Adrenal gland (tissue), 12 donors: ENCODE measurements around the gene CERS1. TPM values are rescaled to one million over a fixed set of nuclear protein-coding genes. Genes with fewer than 3 reads are reported as not detected.

ENCODE experiments used
- DNase-seq, 7 donors: peaks; one replicate each; pipeline ENCODE4 v3.0.0-alpha.2; 2019 to 2020
- H3K27ac ChIP-seq, 5 donors: fragments of 200-600 bp; sonication (generic) in 4 of 5; 1 replicate in 3 of 5; 2 replicates in 2 of 5; pipeline versions ENCODE4 v1.5.1 to v1.8.0; 2016 to 2020; ENCODE audit warnings: mild to moderate bottlenecking in 1 of 5
- H3K27me3 ChIP-seq: fragments of 200-600 bp; 2 replicates; pipeline ENCODE4 v1.8.0; 2021
- H3K36me3 ChIP-seq, 2 donors: fragments of 200-600 bp; replicated peaks in 1 of 2; 1 replicate in 1 of 2; 2 replicates in 1 of 2; pipeline versions ENCODE4 v1.5.1 to v1.8.0; 2018 to 2022
- H3K4me1 ChIP-seq, 2 donors: fragments of 200-600 bp; replicated peaks in 1 of 2; 1 replicate in 1 of 2; 2 replicates in 1 of 2; pipeline versions ENCODE4 v1.5.1 to v1.8.0; 2018 to 2021
- H3K4me3 ChIP-seq, 4 donors: fragments of 200-600 bp; sonication (generic) in 3 of 4; one replicate each; pipeline ENCODE4 v1.5.1; 2016 to 2018
- H3K9me3 ChIP-seq, 3 donors: fragments of 200-600 bp; sonication (generic) in 1 of 3; replicated peaks in 1 of 3; 1 replicate in 2 of 3; 2 replicates in 1 of 3; pipeline versions ENCODE4 v1.5.1 to v1.8.0; 2016 to 2021
- POLR2A ChIP-seq, 2 donors: fragments of 450-650 bp; IDR thresholded peaks; one replicate each; pipeline ENCODE4 v1.6.1; 2017; ENCODE audit warnings: antibody characterized with exemption in 2 of 2, mild to moderate bottlenecking in 2 of 2, moderate library complexity in 1 of 2
- WGBS, 4 donors: extraction: QIAGEN DNeasy Blood & Tissue Kit in 2 of 4; methylation state at CpG; one replicate each; pipeline versions ENCODE4 v1.1.5 to v1.1.7; 2013 to 2017; 5-methylcytosine and 5-hydroxymethylcytosine counted together
- intact Hi-C, 2 donors: fragments of 100-400 bp; cut with DNase I; formaldehyde crosslinking; loops; one replicate each; pipeline versions ENCODE4 v1.14.1 to v1.15.0; 2022 to 2023
- polyA plus RNA-seq, 3 donors: library from polyadenylated mRNA; stranded (reverse); fragments of 200-250 nt in 2 of 3; fragments of 350-450 nt in 1 of 3; fragmentation: Illumina TruSeq in 1 of 3; extraction: RNeasy Lipid Tissue Mini Kit (QIAGEN cat#74804) in 1 of 3; gene quantifications; one replicate each; pipeline ENCODE4 v1.2.3, GENCODE V29; 2013 to 2014
- total RNA-seq, 9 donors: library from RNA; depleted of rRNA in 4 of 9; stranded (reverse); fragments of >200 nt in 4 of 9; fragments of 120-200 nt in 1 of 9; fragmentation: NEBNext Ultra II Directional in 1 of 9; extraction: Animal tissue kit (Norgen Biotek cat#: 25700) in 1 of 9; gene quantifications; one replicate each; pipeline versions ENCODE4 v1.1.0 to v1.2.4, GENCODE V29; 2013 to 2023
- TF ChIP-seq, protein P1 (sequence below), 6 experiments: fragments of 450-650 bp in 4 of 6; fragments of 200-600 bp in 2 of 6; sonication (generic) in 1 of 6; IDR thresholded peaks; 1 replicate in 5 of 6; 2 replicates in 1 of 6; pipeline versions ENCODE4 v1.5.1 to v1.8.0; 2016 to 2021; ENCODE audit warnings: antibody characterized with exemption in 6 of 6, mild to moderate bottlenecking in 2 of 6, moderate library complexity in 1 of 6
- donor health status: healthy with polysubstance abuse.
- donor health status: Bipolar disorder and iron deficiency.
- donor health status: DM: yes; HTN: yes; CAD: no.
- donor health status: DM: no; HTN: no; CAD: no.
- donor health status: DM: no; HTN: no; CAD: no.
- donor health status: DM: yes; HTN: yes; CAD: no.

CERS1 gene
- total and polyA plus RNA-seq, 12 donors: 0.29 to 4.3 (median 1.8) TPM; not detected in 3

GRCh38 chr19:18898607-18899408, 2.9 kb upstream of the CERS1 start:
- Histone ChIP-seq H3K9me3 (no peaks in the 10 kb centered on the region), H3K27ac (no peak overlapping the region), H3K36me3 (peaks cover 0 to 26% of the 10 kb centered on the region in 2 donors), H3K4me1 (peaks cover 0 to 6% of the 10 kb centered on the region in 2 donors), H3K4me3 (no peak overlapping the region), H3K27me3 (peaks cover 5% of the 10 kb centered on the region)
- intact Hi-C loops: loop anchor here in 1 of 2 donors (10.0 kb wide), 1 partner anchor 86 kb away; no protein-coding TSS in a partner anchor
- no peak for DNase-seq
- WGBS, 4 donors: 38 to 81% (median 78%) methylated on average over 4 to 18 of the region's 18 CpGs
- no peak for TF ChIP-seq POLR2A (IDR thresholded peaks at IDR 0.05)
- TF ChIP-seq, protein P1, sequence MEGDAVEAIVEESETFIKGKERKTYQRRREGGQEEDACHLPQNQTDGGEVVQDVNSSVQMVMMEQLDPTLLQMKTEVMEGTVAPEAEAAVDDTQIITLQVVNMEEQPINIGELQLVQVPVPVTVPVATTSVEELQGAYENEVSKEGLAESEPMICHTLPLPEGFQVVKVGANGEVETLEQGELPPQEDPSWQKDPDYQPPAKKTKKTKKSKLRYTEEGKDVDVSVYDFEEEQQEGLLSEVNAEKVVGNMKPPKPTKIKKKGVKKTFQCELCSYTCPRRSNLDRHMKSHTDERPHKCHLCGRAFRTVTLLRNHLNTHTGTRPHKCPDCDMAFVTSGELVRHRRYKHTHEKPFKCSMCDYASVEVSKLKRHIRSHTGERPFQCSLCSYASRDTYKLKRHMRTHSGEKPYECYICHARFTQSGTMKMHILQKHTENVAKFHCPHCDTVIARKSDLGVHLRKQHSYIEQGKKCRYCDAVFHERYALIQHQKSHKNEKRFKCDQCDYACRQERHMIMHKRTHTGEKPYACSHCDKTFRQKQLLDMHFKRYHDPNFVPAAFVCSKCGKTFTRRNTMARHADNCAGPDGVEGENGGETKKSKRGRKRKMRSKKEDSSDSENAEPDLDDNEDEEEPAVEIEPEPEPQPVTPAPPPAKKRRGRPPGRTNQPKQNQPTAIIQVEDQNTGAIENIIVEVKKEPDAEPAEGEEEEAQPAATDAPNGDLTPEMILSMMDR (IDR thresholded peaks at IDR 0.05): no peak

DNA sequence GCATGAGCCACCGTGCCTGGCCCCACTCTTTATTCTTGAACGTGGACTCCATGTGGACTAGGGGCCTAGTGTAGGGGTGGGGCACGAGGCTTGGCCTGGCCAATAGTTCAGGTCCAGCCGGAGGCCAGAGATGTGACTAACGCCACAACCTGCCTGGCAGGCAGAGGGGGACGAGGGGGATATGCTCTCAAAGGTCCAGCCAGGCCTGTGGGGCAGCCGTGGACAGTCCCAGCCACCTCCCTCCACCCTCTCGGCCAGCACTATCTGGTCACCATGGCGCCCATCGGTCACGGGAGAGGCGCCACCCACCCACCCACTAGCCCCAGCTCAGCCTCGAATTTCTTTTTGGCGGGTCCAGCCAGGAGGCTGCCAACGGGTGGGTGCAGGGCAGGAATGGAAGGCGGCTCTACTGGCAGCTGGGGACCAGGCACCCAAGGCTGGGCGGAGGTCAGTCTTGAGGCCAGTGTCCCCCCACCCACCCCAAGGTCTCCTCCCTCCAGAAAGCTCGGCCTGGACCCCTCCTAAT, 2.2 kb upstream of the CERS1 start:
- DNase-seq: no peak
- no peaks in the 10 kb centered on the region for H3K9me3 ChIP-seq
- peaks cover 5% of the 10 kb centered on the region for H3K27me3 ChIP-seq
- H3K4me3 ChIP-seq: no peak overlapping the region
- peaks cover 0 to 19% of the 10 kb centered on the region in 2 donors for H3K36me3 ChIP-seq
- intact Hi-C loops: loop anchor here in 1 of 2 donors (10.0 kb wide), 1 partner anchor 87 kb away; no protein-coding TSS in a partner anchor
- H3K27ac ChIP-seq: no peak overlapping the region
- TF ChIP-seq, protein P1 (IDR thresholded peaks at IDR 0.05): no peak
- TF ChIP-seq POLR2A (IDR thresholded peaks at IDR 0.05): no peak
- 37 to 53% (median 46%) methylated on average over 1 to 18 of the region's 18 CpGs for WGBS, 4 donors
- H3K4me1 ChIP-seq: peaks cover 0 to 6% of the 10 kb centered on the region in 2 donors

GRCh38 chr19:18897094-18898029, 1.4 kb upstream of the CERS1 start:
- Histone ChIP-seq H3K4me1 (peaks cover 0 to 6% of the 10 kb centered on the region in 2 donors), H3K27me3 (peaks cover 5% of the 10 kb centered on the region), H3K36me3 (peaks cover 0 to 16% of the 10 kb centered on the region in 2 donors), H3K4me3 (no peak overlapping the region), H3K27ac (no peak overlapping the region), H3K9me3 (no peaks in the 10 kb centered on the region)
- DNase-seq: no peak
- no peak for TF ChIP-seq POLR2A (IDR thresholded peaks at IDR 0.05)
- TF ChIP-seq, protein P1 (IDR thresholded peaks at IDR 0.05): no peak
- intact Hi-C loops: loop anchor here in 1 of 2 donors (10.0 kb wide), 1 partner anchor 87 kb away; no protein-coding TSS in a partner anchor
- 90 to 93% (median 91%) methylated on average over 16 to 25 of the region's 25 CpGs for WGBS, 4 donors
